GM18505 (cell line): ENCODE results near the gene ADK.
"Not testable (repeated sequence)": the region's sequence is repeated elsewhere in the genome, so short reads cannot be mapped to it uniquely, and the experiment has no call there.

ENCODE experiments used
- ATAC-seq: cut with Tn5 transposase; IDR thresholded peaks from one replicate; pipeline ENCODE4 v1.9.1; 2021; ENCODE audit not compliant: unreplicated experiment
- POLR2A ChIP-seq: IDR thresholded peaks from 4 replicates; pipeline ENCODE4 v1.6.1; 2011; ENCODE audit warnings: borderline replicate concordance; ENCODE audit not compliant: insufficient read depth, insufficient read length; ENCODE audit errors: extremely low read depth

The ADK gene

DNA sequence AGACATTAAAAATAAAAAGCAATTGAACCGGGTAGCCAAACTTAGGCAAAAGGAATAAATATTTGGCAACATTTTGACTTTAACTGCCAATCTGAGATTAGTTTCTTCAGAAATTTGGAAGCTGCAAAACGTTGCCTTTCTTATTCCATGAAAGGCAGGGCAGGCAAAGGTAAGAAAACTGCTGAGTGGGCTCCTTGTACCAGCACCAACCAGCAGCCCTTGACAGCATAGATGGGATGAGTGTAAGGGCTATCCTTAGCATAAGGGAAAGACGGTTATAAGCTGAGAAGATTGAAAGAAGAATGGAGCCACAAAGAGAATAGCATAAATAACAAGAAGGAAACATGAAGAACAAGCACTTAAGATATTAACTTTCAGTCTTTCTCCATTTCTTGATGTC lies 29.0 kb upstream of the ADK start:
- no peak for ATAC-seq
- TF ChIP-seq POLR2A = no peak

DNA sequence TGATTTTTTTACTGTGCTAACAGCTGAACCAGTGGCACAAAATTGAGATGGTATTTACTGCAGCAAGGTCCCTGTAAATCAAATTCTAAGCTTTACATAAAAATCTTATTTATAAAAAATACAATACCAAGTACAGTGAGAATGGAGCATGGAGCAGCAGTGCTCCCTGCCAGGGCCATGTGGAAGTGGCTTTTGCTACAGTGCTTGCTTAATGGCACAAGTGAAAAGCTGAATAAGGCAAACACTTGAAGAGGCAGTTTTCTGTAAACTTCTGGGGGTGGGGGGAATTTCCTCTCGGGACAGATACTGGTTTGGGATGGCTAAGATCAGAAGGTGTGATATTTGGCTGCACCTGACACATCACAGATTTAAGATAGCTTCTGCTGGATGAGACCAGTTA lies 27.9 kb upstream of the ADK start:
- no peak for ATAC-seq
- TF ChIP-seq POLR2A = no peak

DNA sequence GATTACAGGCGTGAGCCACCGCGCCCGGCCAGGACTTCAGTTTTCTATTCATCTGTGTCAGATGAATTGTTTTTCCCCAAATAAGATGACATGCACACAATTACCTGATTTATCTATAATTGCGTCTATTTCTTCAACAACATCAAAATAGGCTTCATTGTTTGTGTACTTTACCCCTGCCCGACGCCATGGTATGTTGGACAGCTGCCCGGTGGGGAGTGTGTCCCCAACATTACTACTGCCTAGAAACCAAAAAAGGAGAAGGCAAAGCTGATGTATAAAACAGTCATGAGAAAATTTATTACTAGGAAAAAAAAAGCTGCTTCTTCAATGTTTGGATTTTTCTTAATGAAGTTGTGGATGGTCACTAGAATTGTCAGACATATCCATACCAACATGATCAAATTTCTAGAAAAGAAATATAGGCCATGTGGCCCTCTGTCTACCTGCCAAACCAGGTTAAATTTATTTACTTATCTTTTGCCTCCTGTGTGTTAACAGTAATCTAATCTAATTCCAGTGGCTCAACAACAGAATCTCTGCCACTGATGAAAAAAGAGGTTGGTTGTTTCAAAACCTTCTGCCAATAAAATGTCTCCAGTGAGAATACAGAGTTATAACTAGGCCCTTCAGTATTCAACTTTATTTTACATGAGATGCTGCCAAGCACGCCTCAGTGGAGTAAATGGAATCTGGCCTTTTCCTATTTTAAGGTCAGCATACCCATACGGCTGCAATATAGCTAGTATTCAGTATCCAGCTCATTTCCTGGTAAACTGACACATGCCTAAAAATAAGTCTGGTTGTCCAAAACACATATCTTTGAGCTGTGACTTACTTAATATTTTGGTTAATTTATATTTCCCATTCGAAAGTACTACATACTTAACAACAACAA lies 16.8 kb upstream of the ADK start:
- no peak for ATAC-seq
- TF ChIP-seq POLR2A = no peak

DNA sequence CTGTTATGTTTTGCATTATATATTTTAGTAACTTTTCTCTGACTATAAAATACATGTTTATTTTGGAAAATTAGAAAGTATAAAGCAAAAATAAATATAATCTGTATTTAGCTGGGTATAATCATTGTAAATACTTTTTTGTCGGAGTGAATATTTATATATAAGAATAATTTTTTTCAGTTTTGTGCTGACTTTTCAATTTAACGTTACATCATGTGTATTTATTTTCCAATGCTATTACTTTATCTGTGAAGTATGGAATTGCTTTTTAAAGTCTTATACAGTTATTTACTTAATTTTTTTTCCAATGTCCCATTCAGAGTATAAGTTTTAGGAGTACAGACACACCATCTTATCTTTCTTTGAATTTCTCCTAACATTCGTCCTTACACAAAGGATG lies 15.6 kb upstream of the ADK start:
- no peak for TF ChIP-seq POLR2A
- ATAC-seq = no peak

DNA sequence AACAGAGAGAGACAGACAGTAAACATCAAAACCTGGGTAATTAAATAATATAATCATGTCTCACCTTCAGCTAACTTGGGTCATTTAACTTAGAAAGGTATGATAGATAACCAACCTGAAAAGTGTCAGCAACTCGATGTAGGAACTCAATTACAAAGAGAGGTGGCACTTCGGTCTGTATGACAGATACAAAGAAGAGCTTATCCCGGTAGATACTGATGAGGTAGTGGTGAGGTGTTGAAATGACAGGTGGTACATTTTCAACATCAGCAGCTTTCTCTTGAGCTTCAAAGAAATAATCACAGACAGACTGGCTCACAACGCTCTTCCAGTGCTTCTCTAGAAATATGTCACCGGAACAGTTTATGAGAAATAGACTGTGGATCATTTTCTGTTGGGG lies 13.0 kb upstream of the ADK start:
- no peak for ATAC-seq
- TF ChIP-seq POLR2A = no peak

- ATAC-seq = not testable (repeated sequence)
These were observed 12.4 kb upstream of the ADK start for GRCh38 chr10:74138596-74138995.

DNA sequence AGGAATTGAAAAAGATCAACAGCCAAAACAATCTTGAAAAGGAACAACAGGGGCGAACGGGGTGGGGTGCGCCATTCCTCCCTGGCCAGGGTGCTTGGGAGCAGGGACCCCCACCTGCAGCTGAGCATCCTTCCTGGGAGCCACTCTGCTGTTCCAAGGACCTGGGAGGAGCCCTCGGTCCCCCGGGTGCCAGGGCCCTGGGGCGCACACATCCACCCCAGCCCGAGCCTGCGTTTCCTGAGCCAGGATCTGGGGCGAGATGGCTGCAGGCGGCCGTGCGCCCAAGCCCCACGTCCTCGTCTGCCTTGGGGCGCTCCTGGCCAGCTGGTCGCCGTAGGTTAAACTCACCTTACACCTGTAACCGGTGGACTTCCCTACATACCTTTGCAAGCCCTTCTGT lies 11.0 kb upstream of the ADK start:
- no peak for TF ChIP-seq POLR2A
- no peak for ATAC-seq

GRCh38 chr10:74140553-74140952 lies 10.5 kb upstream of the ADK start:
- no peak for ATAC-seq

DNA sequence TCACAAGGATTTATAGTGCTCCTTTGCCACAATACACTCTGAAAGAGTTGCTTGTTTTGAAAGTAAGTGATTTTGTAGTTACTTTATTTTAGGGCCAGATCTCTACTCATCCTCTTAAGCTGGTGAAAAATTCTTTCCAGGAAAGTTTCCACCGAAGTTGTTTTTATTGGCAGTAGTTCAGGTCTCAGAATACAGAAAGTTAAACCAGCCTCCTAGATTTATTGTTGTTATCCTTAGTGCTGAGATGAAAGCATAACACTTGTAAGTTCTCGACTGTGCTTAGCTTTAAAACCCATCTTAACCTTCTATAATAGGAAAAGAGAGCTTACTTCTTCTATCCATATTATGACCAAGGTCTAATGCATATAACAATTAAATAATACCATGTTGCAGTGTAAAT lies 5.9 kb upstream of the ADK start:
- no peak for ATAC-seq
- no peak for TF ChIP-seq POLR2A

More at GRCh38 chr10:74140553-74140952, 10.5 kb upstream of the ADK start:
- TF ChIP-seq POLR2A = no peak

DNA sequence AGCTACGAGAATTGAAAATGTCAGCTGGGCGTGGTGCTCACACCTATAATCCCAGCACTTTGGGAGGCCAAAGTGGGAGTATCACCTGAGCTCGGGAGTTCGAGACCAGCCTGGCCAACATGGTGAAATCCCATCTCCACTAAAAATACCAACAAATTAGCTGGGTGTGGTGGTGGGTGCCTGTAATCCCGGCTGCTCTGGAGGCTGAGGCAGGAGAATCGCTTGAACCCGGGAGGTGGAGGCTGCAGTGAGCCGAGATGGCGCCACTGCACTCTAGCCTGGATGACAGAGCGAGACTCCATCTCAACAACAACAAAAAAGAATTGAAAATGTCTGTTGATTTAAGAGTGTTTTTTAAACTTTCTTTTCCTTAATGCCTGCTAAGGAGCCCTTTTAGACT lies 4.0 kb upstream of the ADK start:
- ATAC-seq = not testable (repeated sequence)

DNA sequence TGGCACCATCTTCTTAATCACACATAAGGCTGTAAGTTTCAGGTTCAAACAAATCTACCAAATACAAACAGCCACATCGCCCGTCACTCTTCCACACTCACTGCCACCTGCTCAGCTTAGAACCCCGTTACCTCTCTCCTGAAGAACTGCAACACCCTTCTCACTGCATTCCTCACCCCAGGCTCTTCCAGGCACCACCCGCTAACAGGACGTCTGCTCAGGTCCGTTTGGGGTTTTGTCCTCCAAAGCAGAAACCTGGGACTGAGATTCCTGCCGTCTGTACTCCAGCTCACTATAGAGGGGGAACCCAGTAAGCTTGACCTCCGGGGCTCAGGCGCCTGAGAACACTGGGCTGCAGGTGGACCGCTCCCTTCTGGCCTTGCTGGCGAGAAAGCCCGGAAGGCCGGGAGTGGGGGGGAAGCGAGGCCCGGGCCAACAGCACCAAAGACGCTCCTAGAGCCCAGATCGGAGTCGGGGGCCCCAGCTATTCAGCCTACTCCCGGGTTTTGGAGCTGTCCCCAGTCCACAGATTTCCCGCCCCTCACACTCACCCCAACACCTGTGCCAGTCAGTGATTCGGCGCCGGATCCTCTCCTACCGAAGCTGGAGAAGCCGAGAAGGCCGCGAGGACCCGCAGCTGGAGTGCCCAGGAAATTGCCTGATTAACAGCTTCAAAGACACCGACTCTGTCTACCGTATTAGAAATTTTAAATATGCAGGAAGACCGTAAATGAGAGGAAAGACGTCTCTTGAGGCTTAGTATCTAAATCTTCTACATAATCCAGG lies 624 bp upstream of the ADK start, which contains the start of gene AP3M1:
Gene AP3M1 (minus strand): TSS at position 625 of the 786 bp plus-strand sequence. CDS start 12,449 bp downstream, outside the sequence.
- no peak for TF ChIP-seq POLR2A
- ATAC-seq = peak; percentile 32

- ATAC-seq = no peak
- no peak for TF ChIP-seq POLR2A
These were observed 1.1 kb downstream of the ADK start for GRCh38 chr10:74151879-74152722.

- TF ChIP-seq POLR2A = no peak
- ATAC-seq = no peak
These were observed 2.1 kb downstream of the ADK start for GRCh38 chr10:74153123-74153522.
